DMS79 (cell line): ENCODE data around the gene PHGDH.

ENCODE experiments used
- DNase-seq: peaks from one replicate; lab custom pipeline; 2025; lab: John Stamatoyannopoulos, UW

PHGDH gene

DNA sequence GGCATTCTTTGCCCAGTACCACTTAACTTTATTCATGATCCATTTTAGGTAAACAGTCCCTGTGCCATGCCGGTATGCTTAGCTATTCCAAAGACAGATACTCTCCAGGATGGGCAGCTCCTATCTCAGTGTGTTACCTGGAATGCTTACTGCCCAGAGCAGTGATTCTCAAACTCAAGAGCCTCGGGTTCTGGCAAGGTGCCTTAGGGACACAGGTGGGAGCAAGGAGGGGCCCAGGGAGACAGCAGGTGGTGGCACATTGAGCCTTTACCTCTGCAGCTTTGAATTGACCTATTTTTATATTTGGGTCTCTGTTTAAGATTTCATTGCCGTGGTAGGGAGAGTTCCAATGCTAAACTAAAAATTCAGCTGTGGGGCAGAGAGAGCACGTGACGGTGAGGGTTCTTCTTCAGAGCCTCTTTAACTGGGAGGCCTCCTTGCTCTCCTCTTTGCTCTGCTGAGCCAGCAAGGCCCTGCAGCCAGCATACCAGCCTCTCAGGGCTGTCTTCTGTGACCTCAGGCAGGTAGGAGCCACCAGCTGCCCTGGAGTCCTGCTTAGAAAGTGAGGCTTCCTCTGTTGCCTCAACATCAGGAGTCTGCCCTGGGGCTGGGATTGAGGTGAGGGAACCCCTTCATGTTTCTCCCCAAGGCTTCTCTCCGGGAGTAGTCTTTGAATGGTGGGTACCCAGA, 20.2 kb downstream of the PHGDH start:
- no peak for DNase-seq

DNA sequence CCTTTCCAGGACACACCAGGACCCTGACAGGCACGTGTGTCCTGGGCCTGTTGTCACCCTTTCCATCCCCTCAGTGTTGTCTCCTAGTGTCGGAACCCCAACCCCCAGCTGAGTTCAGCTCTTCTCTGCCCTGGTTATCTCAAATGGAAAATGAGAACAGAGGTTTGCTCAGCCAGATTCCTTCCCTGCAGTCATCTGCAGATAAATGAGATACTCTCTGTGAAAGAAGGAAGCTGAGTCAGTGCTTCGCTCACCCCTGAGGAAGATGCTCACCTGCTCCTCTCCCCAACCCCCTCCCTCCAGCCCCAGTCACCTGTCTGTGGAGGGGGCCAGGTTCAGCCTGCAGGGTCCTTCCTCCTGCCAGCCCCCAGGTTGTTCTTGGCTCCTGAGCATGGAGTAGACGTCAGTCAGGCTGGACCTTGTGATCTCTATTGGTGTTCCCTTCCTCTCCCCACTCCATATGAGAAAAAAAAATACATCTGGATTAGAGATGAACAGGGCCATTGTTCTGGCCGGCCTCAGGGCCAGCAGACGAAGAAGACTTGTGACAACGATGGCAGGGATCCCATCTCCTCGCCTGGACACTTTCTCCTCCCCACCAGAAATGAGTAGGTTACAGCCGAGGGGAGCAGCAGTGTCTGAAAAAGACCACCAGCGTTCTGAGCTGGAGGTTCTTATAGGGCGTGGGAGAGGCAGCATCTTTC, 20.9 kb downstream of the PHGDH start:
- DNase-seq = no peak

DNA sequence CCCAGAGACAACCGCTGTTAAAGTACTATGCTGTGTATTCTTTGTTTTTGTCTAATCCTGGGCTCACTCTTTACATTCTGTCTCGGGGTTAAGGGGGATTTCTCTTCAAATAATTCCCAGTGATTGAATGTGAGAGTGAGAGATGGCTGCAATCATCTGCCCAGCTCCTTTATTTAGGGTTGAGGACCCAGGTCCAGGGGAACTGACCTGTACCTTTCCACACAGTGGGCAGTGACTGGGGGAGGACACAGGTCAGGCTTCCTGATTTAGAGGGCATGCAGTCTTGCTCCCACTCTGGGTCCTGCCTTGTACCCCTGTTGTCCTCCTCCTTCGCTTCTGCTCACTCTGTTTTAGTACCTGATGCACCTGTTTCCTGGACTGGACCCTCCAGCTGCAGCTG, 22.0 kb downstream of the PHGDH start:
- no peak for DNase-seq

DNA sequence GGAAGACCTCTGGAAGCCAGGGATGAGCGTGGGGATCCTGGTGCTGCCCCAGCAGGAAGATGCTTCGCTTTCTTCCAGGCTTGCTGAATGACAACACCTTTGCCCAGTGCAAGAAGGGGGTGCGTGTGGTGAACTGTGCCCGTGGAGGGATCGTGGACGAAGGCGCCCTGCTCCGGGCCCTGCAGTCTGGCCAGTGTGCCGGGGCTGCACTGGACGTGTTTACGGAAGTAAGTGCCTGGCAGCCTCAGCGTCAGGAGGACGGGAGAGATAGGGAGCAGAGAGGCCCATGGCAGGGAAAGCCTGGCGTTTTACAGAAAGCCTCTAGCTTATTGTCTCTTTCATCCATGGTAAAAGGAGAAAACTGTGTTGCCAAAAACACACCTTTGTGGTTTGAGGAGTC, 23.5 kb downstream of the PHGDH start:
- no peak for DNase-seq

DNA sequence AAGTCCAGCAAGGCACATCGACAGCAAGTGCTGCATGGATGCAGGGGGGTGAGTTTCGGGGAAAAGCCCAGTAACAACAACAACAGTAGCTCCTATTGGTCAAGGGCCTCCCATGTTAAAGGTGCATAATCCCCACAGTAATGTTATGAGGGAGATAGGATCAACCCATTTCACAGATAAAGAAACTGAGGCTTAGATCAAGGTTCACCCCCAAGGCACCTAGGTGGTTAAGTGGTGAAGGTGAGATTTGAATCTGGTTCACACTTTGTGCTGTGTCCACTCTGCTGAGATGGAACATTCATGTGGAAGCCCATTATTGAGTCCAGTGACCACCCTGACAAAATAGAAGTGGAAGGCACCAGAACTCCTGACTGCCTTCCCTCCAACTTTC, 24.9 kb downstream of the PHGDH start:
- no peak for DNase-seq

DNA sequence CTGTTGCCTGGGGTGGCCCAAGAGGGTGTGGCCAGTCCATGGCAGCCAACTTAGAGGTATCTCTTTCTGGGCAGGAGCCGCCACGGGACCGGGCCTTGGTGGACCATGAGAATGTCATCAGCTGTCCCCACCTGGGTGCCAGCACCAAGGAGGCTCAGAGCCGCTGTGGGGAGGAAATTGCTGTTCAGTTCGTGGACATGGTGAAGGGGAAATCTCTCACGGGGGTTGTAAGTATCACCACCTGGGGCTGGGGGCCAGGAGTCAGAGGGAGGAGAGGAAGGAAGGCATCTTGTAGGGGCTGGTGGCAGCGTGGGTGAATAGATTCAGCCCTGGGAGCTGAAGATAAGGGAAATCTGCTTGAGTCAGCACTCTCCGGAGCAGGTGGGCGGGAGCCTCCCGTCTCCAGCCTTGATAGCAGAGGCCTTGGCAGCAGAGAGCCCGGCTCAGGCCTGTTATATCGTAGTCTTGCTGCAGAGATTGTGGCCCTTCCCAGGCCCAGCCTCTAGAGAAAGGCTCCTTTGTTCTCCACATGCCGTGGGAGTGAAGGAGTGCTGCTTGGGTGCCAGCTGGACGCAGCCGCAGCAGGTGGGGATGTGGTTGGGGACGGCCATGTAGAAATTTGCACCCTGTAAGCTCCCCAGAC, 25.4 kb downstream of the PHGDH start:
- DNase-seq = no peak

DNA sequence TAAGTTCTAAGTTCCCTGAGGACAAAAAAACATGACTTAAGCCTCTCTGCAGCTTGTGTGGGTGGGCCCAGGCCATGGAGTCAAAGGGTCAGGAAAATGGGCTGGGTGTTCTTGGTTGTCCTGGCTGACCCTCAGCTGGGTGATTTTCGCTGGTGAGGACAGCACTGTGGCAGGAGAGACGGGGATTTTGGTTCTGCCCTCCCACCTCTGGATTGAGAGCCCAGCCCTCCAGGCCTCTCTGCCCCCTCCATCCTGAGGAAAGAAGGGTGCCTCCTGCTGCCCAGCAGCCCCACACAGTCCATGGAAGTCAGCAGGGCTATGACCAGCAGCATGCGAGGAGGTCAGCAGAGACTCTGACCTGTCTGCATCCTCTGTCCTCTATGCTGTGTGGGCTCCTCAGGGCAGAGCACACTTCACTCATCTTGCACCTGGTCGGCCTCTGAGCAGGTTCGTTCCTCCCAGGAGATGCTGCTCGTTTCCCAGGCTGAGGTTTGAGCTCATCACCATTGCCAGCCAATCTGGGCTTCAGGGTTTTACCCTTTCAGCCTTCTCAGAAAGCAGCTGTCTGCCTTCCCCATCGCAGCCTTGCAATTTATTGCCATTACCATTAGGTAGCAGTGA, 26.5 kb downstream of the PHGDH start:
- no peak for DNase-seq

DNA sequence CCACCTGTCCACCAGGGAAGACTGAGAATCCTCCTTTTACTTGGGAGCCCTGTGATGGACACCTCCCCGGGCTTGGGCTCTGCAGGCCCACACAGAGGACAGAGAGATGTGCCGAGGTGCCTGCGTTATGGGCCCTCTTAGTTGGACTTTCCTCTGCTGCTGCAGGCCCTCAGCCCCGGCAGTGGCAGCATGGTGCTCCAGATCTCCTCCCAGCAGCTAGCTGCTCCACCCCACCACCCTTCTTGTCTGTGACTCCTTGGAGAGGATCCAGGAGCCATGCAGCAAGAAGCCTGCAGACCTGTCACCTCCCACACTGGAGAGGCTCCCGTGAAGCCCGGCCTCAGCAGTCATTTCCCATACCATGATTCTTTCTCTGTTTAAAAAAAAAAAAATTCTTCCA, 27.4 kb downstream of the PHGDH start:
- no peak for DNase-seq

DNA sequence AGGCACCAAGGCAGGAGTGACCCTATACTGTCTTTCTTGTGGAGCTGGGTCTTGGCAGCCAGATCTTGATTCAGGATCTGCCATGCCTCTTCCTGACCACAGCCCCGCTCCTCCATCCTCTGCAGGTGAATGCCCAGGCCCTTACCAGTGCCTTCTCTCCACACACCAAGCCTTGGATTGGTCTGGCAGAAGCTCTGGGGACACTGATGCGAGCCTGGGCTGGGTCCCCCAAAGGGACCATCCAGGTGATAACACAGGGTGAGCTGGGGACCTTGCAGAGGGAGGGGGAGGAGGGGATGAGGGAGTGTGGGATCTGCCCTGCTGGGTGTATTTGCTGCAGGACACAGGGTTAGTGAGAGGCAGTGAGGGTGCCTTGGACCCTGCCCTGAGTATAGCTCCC, 28.5 kb downstream of the PHGDH start:
- no peak for DNase-seq

DNA sequence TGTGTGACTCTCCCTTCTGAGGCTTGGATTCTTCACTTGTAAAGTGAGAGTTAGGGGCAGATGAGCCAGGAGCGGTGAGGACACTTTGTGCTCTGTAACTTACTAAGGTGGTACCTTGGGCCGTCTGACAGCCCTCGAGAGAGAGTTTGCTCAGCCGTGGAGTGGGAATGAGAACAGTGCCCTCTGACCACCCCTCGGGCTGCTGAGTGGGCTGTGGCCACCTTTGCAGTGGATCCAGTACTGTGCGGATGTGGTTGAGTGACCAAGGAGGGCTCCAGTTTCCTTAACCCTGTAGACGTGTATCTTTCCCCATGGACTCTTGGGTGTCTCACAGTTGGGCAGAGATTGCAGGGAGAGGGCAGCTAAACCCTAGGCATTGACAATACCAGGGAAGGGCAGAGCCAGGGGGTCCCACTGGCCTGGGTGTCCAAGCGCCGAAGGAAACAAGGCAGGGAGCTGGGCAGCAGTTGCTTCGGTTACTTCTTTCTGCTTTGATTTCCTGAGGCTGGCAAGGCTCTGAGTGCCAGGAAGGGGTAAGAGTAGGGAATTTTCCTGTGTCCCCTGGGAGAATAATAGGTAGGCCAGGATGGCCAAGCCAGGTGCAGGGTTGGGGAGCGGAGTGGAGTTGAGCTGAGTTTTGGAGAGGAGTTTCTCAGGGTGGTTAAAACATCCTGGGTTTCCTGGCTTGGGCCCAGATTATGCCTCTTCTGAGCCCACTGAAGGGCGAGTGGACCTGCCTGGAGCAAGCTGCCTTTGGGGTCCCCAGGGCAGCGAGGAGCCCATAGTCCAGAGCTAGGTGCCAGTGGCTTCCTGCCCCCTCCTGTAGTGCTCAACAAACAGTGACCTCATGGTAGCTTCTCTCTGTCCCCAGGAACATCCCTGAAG, 29.4 kb downstream of the PHGDH start:
- no peak for DNase-seq

DNA sequence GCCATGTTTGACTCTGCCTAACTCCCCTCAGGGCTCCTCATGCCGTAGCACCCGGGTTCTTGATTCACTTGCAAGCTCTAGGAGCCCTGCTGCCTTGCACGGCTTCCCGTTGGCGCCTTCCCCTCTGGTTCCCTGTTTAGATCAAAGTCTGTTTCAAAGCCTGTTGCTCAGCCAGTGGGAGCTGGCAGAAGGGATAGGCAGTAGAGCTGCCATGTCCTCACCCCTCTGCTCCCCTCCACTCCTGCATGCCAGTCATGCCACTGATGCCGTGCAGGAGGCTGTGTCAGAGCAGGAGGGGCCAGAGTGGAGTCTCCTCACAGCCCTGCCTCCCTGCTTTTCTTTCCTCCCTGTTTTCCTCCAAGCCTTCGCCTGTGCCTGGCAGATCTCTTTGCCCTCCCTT, 30.5 kb downstream of the PHGDH start:
- no peak for DNase-seq

DNA sequence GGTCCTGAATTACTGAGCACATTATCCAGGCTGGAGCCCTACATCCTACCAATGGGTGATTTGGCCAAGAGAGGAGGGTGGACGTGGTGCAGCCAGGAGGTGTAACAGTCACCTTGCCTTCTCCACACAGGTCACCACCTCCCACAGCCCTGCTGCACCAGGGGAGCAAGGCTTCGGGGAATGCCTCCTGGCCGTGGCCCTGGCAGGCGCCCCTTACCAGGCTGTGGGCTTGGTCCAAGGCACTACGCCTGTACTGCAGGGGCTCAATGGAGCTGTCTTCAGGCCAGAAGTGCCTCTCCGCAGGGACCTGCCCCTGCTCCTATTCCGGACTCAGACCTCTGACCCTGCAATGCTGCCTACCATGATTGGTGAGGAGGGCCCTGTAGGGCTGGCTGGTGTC, 30.9 kb downstream of the PHGDH start:
- DNase-seq = no peak

DNA sequence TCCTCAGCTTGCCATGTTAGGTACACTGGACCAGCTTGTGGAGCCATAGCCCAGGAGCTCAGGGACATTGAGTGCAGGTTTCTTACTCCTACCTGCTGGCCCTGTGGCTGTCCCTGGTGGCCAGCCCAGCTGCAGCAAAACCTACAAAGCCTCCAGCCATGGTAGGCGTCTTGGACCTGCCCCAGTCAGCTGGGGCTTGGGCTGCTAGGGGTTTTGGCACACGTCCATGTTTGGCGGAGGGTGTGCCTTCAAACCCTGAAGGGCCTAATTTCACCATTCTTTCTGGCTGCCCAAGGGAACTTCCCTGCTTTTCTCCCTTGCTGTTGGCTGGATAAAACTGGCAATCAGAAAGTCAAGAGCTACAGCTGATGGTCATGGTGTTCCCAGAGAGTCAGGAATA, 31.6 kb downstream of the PHGDH start:
- DNase-seq = no peak

DNA sequence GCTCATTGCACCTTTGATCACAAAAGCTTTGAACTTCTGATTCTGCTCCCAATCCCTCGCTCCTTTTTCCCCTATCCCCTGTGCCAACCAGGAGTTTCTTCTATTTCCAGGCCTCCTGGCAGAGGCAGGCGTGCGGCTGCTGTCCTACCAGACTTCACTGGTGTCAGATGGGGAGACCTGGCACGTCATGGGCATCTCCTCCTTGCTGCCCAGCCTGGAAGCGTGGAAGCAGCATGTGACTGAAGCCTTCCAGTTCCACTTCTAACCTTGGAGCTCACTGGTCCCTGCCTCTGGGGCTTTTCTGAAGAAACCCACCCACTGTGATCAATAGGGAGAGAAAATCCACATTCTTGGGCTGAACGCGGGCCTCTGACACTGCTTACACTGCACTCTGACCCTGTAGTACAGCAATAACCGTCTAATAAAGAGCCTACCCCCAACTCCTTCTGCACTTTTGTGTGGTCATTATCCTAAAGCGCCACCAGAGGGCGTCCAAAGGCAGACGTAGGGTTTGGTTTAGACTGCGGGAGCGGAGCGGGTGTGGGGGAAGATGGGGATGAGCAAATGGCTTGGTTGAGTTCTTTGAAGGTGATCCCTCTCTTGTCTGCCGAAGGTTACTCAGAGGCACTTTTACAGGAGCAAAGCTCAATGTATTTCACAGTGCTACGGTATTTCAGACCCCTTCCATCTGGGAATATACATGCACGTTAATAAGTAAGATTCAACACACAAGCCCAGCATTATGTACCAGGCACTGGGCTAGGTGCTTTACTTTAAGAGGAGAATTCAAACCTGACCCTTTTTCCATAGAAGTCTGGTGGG, 32.3 kb downstream of the PHGDH start:
- DNase-seq = peak; percentile 20

DNA sequence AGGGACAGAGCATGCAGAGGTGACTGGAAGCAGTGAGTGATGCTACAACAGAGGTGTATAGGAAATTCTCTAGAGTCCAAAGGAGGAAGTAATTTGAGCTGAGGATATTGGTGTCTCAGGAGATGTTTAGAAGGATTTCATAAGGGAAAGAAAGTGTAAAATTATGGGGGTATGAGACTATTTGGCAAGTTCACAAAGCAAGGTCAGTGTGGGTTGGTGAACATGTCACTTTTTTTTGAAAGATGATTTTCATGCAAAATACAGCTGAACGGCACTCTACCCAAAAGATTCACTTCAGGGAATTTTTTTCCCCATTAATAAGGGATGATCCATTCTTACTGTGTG, 32.8 kb downstream of the PHGDH start:
- DNase-seq = no peak

DNA sequence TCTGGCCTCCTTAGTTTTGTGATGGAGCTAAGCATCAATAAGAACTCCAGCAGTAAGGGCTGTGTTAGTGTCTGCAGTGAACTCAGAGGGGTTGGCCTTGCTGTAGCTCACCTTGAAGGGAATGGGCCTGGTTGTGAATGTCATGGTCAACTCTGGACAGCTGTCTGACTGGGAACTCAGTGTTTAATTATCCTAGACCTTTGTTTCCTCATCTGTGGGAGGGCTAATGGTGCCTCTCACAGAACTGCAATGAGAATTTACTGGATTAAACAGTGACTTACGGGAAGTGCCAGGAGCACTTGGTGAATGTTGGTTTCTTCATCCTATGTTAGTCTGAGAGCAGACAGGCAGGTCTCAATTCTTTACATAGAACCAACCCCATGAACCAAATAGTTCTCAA, 33.3 kb downstream of the PHGDH start:
- no peak for DNase-seq

DNA sequence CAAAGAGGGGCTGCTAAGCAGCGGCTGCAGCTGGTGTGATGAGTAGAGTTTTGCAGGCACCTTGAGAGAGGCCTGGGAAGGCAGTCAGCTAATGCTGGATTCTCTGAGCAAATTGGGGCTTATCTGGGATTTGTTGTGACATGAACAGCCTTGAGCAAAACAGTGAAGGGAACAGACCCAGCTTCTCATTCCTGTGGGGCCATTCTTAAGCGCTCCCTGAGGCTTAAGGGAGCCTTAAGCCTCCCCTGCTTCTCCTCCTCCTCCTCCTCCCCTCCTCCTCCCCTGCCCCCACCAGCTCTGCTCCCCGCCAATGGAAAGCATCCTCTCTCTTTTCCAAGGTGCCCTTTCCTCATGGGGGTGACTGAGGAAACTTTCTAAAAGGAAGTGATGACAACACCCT, 35.7 kb downstream of the PHGDH start:
- no peak for DNase-seq

DNA sequence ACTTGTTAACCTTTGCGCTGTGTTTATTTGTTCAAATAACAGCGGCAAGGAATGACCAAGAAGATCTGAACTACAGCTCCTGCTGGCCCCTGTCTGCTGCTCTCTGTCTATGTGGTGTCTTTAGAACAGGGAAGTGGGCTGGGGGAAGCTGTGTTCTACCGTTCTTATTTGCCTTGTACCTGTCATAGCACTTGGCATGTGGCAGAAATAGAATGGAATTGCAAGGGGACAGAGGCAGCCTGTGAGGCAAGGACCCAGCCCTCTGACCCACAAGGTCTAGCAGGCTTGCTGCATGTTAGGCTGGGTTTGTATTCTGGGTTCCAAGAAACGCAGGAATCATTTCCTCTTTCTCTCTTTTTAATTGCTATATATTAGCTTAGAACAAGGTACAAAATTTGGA, 36.3 kb downstream of the PHGDH start:
- no peak for DNase-seq

DNA sequence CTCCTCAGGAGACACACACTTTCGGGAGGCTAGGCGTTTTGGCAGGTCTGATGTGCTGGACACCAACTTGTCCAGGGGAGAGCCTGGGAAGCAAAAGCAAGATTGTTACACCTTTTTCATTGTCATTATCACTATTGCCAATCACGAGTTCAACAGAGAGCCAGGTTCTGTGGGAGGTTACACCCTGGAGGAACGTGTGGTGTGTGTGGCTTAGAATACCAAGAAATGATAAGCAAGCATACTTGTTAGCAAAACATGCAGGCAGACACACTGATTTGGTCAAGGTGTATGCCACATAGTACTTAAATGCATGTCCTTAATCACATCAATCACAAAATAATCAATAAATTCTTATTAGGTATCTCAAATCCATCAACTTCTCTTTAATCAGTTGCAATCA, 40.9 kb downstream of the PHGDH start:
- DNase-seq = no peak

DNA sequence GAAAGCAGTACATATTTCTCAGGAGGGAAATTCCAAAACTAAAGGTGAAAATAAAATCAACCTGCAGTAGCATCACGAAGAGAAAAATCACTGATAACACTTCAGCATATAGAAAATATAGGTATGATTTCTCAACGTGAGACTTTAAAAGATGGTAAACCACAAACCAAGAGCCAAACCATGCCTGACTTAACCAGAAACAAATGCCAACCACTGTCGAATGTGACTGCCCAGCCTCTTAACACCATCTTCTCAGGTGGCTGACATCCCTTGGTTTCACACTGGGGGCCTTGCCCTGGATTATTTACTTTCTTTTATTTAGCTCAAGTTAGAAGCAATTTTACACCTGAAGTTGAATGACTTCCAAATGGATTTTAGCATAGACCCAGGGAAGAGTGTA, 46.9 kb downstream of the PHGDH start:
- no peak for DNase-seq

DNA sequence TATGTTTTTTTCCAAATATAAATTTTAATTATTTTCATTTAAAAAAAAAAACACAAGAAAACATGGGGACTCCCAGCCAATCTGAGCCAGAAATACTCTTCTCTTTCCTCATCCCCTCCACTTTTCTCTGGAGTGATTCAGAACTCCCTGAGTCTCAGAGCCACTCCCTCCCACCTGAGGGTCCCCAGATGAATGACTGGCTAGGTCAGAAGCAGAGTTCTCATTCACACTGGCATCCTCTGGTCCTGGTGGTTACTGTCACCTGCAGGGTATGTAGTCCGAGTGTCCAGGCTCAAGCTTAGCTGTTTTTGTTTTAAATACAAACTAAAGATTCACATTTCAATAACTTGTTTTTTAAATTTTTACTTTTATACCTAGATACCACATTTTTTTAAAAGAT, 50.7 kb downstream of the PHGDH start:
- no peak for DNase-seq
